H1 (cell line): ENCODE data around the gene KANSL1. TPM values are rescaled to one million over a fixed set of nuclear protein-coding genes. Genes with fewer than 3 reads are reported as not detected.

Experiments used
- CTCF ChIA-PET: fragments of 300-600 bp; sonication (Branson Sonifier 250); formaldehyde crosslinking; loops from one replicate; lab custom pipeline; 2021; ENCODE audit not compliant: partially characterized antibody; lab: Charles Lee
- POLR2A ChIA-PET: fragments of 300-600 bp; sonication (Branson Sonifier 250); formaldehyde crosslinking; loops from one replicate; lab custom pipeline; 2021; ENCODE audit warnings: inconsistent platforms; ENCODE audit not compliant: partially characterized antibody; lab: Charles Lee
- DNase-seq, 2 experiments: peaks; one replicate each; pipeline versions ENCODE4 v3.0.0 to v3.0.0-alpha.2; 2010 to 2022; ENCODE audit warnings: low spot score in 2 of 2, low read depth in 1 of 2, mixed read lengths in 1 of 2
- FAIRE-seq: peaks from 2 replicates; lab custom pipeline; 2011; peaks lifted over from hg19 to GRCh38; lab: Jason Lieb, UNC
- H2AFZ ChIP-seq: 2 replicates; pipeline ENCODE4 v1.8.1; 2012; ENCODE audit warnings: low read length, inconsistent platforms
- H2AK5ac ChIP-seq: 2 replicates; pipeline ENCODE4 v1.6.1; 2013; ENCODE audit warnings: low read depth, low read length
- H2BK120ac ChIP-seq: replicated peaks from 2 replicates; pipeline ENCODE3; 2013; ENCODE audit warnings: low read depth, low read length, inconsistent platforms
- H2BK12ac ChIP-seq: 2 replicates; pipeline ENCODE4 v1.6.1; 2013; ENCODE audit warnings: low read depth, low read length
- H2BK15ac ChIP-seq: 2 replicates; pipeline ENCODE4 v1.6.1; 2013; ENCODE audit warnings: low read length
- H2BK20ac ChIP-seq: 2 replicates; pipeline ENCODE4 v1.6.1; 2013; ENCODE audit warnings: low read length
- H2BK5ac ChIP-seq: 2 replicates; pipeline ENCODE4 v1.6.1; 2013; ENCODE audit warnings: low read depth, low read length
- H3K14ac ChIP-seq: 2 replicates; pipeline ENCODE4 v1.6.1; 2013; ENCODE audit warnings: inconsistent platforms; ENCODE audit not compliant: insufficient read length
- H3K18ac ChIP-seq: 2 replicates; pipeline ENCODE4 v1.6.1; 2013; ENCODE audit warnings: low read length; ENCODE audit errors: extremely low read depth
- H3K23ac ChIP-seq: 2 replicates; pipeline ENCODE4 v1.6.1; 2013; ENCODE audit warnings: inconsistent platforms; ENCODE audit not compliant: insufficient read length
- H3K23me2 ChIP-seq: 2 replicates; pipeline ENCODE4 v1.6.1; 2013; ENCODE audit warnings: low read depth, low read length
- H3K27ac ChIP-seq: 2 replicates; pipeline ENCODE4 v1.6.1; 2011; ENCODE audit warnings: low read depth, low read length, inconsistent platforms
- H3K27me3 ChIP-seq, 4 experiments: replicated peaks in 1 of 4; 1 replicate in 1 of 4; 2 replicates in 3 of 4; pipeline versions ENCODE4 v1.6.1 to v1.8.1; 2011 to 2013; ENCODE audit warnings: low read length in 3 of 4, mild to moderate bottlenecking in 3 of 4, inconsistent platforms in 2 of 4, mixed read lengths in 2 of 4, moderate library complexity in 1 of 4; ENCODE audit not compliant: control insufficient read depth in 3 of 4, insufficient read depth in 3 of 4; ENCODE audit errors: extremely low read depth in 1 of 4
- H3K36me3 ChIP-seq, 4 experiments: 2 replicates each; pipeline versions ENCODE4 v1.6.1 to v1.8.1; 2011 to 2013; ENCODE audit warnings: mild to moderate bottlenecking in 4 of 4, low read length in 3 of 4, moderate library complexity in 2 of 4, control low read depth in 1 of 4, inconsistent platforms in 1 of 4; ENCODE audit not compliant: insufficient read depth in 4 of 4, control insufficient read depth in 2 of 4
- H3K4ac ChIP-seq: replicated peaks from 2 replicates; pipeline ENCODE3; 2013; ENCODE audit warnings: low read length, low read depth, mixed read lengths, inconsistent platforms; ENCODE audit not compliant: insufficient read length
- H3K4me1 ChIP-seq, 4 experiments: replicated peaks in 1 of 4; 1 replicate in 1 of 4; 2 replicates in 3 of 4; pipeline versions ENCODE4 v1.6.1 to v1.8.1; 2011 to 2013; ENCODE audit warnings: low read length in 3 of 4, inconsistent platforms in 2 of 4, mixed read lengths in 1 of 4; ENCODE audit not compliant: insufficient read depth in 4 of 4, control insufficient read depth in 3 of 4
- H3K4me2 ChIP-seq, 2 experiments: 2 replicates each; pipeline versions ENCODE4 v1.6.1 to v1.8.1; 2011 to 2013; ENCODE audit warnings: low read depth in 2 of 2, low read length in 2 of 2, control low read depth in 1 of 2, inconsistent platforms in 1 of 2, mild to moderate bottlenecking in 1 of 2; ENCODE audit not compliant: insufficient read depth in 1 of 2
- H3K4me3 ChIP-seq, 4 experiments: fragments of 200-600, 300-600 bp in 1 of 4; sonication (generic), shearing (Covaris generic), sonication (Bioruptor Twin) in 1 of 4; 2 replicates each; pipeline versions ENCODE4 v1.5.1 to v1.8.1; 2011 to 2016; ENCODE audit warnings: low read length in 4 of 4, low read depth in 3 of 4, control low read depth in 2 of 4, inconsistent platforms in 2 of 4, mild to moderate bottlenecking in 2 of 4, mixed read lengths in 1 of 4, moderate library complexity in 1 of 4; ENCODE audit not compliant: insufficient read depth in 2 of 4; ENCODE audit errors: extremely low read depth in 1 of 4
- H3K56ac ChIP-seq: replicated peaks from 2 replicates; pipeline ENCODE3; 2013; ENCODE audit warnings: low read depth, mild to moderate bottlenecking, mixed read lengths, low read length, inconsistent platforms; ENCODE audit not compliant: insufficient read length
- H3K79me1 ChIP-seq: 2 replicates; pipeline ENCODE4 v1.6.1; 2013; ENCODE audit warnings: low read depth, low read length, control low read depth
- H3K79me2 ChIP-seq, 2 experiments: 2 replicates each; pipeline versions ENCODE4 v1.6.1 to v1.8.1; 2012 to 2013; ENCODE audit warnings: low read length in 2 of 2, mild to moderate bottlenecking in 2 of 2, inconsistent platforms in 1 of 2; ENCODE audit not compliant: insufficient read depth in 2 of 2, control insufficient read depth in 1 of 2
- H3K9ac ChIP-seq, 4 experiments: replicated peaks in 1 of 4; 1 replicate in 1 of 4; 2 replicates in 3 of 4; pipeline versions ENCODE4 v1.6.1 to v1.8.1; 2011 to 2013; ENCODE audit warnings: low read depth in 3 of 4, low read length in 3 of 4, control low read depth in 2 of 4, mild to moderate bottlenecking in 2 of 4, moderate library complexity in 2 of 4, inconsistent platforms in 1 of 4; ENCODE audit errors: extremely low read depth in 1 of 4
- H3K9me3 ChIP-seq, 2 experiments: 2 replicates each; pipeline versions ENCODE4 v1.6.1 to v1.8.1; 2012 to 2013; ENCODE audit warnings: mild to moderate bottlenecking in 2 of 2, moderate library complexity in 2 of 2, control low read depth in 1 of 2, inconsistent platforms in 1 of 2, low read depth in 1 of 2, low read length in 1 of 2, mixed read lengths in 1 of 2; ENCODE audit not compliant: insufficient read depth in 2 of 2
- H4K20me1 ChIP-seq, 2 experiments: replicated peaks in 1 of 2; 2 replicates each; pipeline versions ENCODE3 to v1.8.1; 2011 to 2013; ENCODE audit warnings: inconsistent platforms in 2 of 2, low read length in 2 of 2, mild to moderate bottlenecking in 1 of 2; ENCODE audit not compliant: insufficient read depth in 2 of 2, control insufficient read depth in 1 of 2
- H4K5ac ChIP-seq: 2 replicates; pipeline ENCODE4 v1.6.1; 2013; ENCODE audit warnings: low read length, low read depth, mixed read lengths, inconsistent platforms; ENCODE audit not compliant: insufficient read length
- H4K8ac ChIP-seq: 2 replicates; pipeline ENCODE4 v1.8.0; 2013; ENCODE audit warnings: mild to moderate bottlenecking, moderate library complexity, low read length, inconsistent platforms; ENCODE audit not compliant: insufficient read depth; ENCODE audit errors: extremely low read depth
- H4K91ac ChIP-seq: replicated peaks from 2 replicates; pipeline ENCODE3; 2013; ENCODE audit warnings: low read length, mixed read lengths, inconsistent platforms; ENCODE audit not compliant: insufficient read length
- CBX8 ChIP-seq: fragments of 300-800, 300-1000 bp; sonication (generic); IDR thresholded peaks from 2 replicates; pipeline ENCODE4 v1.7.1; 2016; ENCODE audit warnings: low read depth, low read length, borderline replicate concordance
- SIRT6 ChIP-seq: IDR thresholded peaks from one replicate; pipeline ENCODE4 v1.7.1; 2012; ENCODE audit warnings: low read length, inconsistent platforms
- WGBS, 2 experiments: shearing (Covaris generic) in 1 of 2; methylation state at CpG; one replicate each; pipeline versions ENCODE4 v1.1.6 to v1.1.7; 2013 to 2015; ENCODE audit warnings: low lambda C conversion rate in 2 of 2, mixed read lengths in 2 of 2, inconsistent platforms in 1 of 2, low coverage in 1 of 2, missing lambda C conversion rate in 1 of 2; ENCODE audit not compliant: insufficient replicate concordance in 2 of 2, insufficient coverage in 1 of 2, insufficient read length in 1 of 2; ENCODE audit errors: extremely low coverage in 1 of 2, missing lambda C conversion rate in 1 of 2; 5-methylcytosine and 5-hydroxymethylcytosine counted together
- polyA plus RNA-seq, 7 experiments: library from polyadenylated mRNA; depleted of rRNA in 3 of 7; stranded (reverse) in 5 of 7; unstranded in 2 of 7; fragments of >200 nt in 5 of 7; fragments of 200-250 nt in 2 of 7; gene quantifications; 1 replicate in 5 of 7; 2 replicates in 1 of 7; 4 replicates in 1 of 7; pipeline versions ENCODE4 v1.2.1 to v1.2.3, GENCODE V29; 2011 to 2013; ENCODE audit warnings: missing spikeins in 2 of 7, mixed read lengths in 2 of 7
- total RNA-seq: library from RNA; stranded (reverse); fragmentation: NEBNext Ultra II Directional; extraction: Animal tissue kit (Norgen Biotek cat#: 25700); gene quantifications from 2 replicates; pipeline ENCODE4 v1.2.1, GENCODE V29; 2021

Gene KANSL1
- total and polyA plus RNA-seq, 2 of the 8 experiments (the other 6 are each of a cell fraction or from before 2014, with no cell fraction given) = 34.0 to 128 TPM

GRCh38 chr17:45986056-45986455 lies 207.2 kb downstream of the KANSL1 start:
- Histone ChIP-seq H3K79me2 (no peaks in the 10 kb centered on the region), H3K4ac (no peak overlapping the region), H3K9me3 (no peaks in the 10 kb centered on the region), H3K27ac (no peak overlapping the region), H3K79me1 (no peaks in the 10 kb centered on the region), H3K9ac (no peak overlapping the region), H2BK120ac (no peak overlapping the region), H2AK5ac (no peak overlapping the region), H4K5ac (no peak overlapping the region), H3K4me2 (no peak overlapping the region), H3K56ac (no peak overlapping the region), H3K18ac (no peak overlapping the region), H2BK20ac (no peak overlapping the region), H4K8ac (peak overlapping the region; percentile 43; the same call in 1 of the 2 replicates), H3K14ac (no peak overlapping the region), H3K4me1 (peaks cover 0 to 10% (median 4%) of the 10 kb centered on the region in 4 experiments; a peak in 4 of 7 replicates), H3K23me2 (no peaks in the 10 kb centered on the region), H3K36me3 (no peaks in the 10 kb centered on the region), H2BK15ac (no peak overlapping the region), H3K23ac (no peak overlapping the region), H2BK12ac (no peak overlapping the region), H2AFZ (no peak overlapping the region), H3K4me3 (no peak overlapping the region), H2BK5ac (no peak overlapping the region), H3K27me3 (no peaks in the 10 kb centered on the region; a peak in 1 of 7 replicates), H4K20me1 (no peaks in the 10 kb centered on the region), H4K91ac (no peak overlapping the region)
- TF ChIP-seq CBX8 (no peak), SIRT6 (no peak)
- no peak for DNase-seq
- 84% methylated on average over 4 of the region's 4 CpGs; no CpG with 5 or more reads in 1 of the 2 experiments for WGBS, 2 experiments
- CTCF ChIA-PET = interaction anchor here (1.1 to 2.2 kb wide), 4 partner anchors 13 to 24 kb away, joined by 3 to 11 read pairs (median 5); partner anchors contain the start of gene STH
- POLR2A ChIA-PET = interaction anchor here (0.7 kb wide), 1 partner anchor 16 kb away, joined by 3 read pairs; no protein-coding TSS in a partner anchor
- FAIRE-seq = no peak
